Left cardiac atrium (tissue), 4 donors: ENCODE data around the gene TTLL12. TPM values are rescaled to one million over a fixed set of nuclear protein-coding genes. Genes with fewer than 3 reads are reported as not detected.

Experiments used
- ATAC-seq, 2 donors: fragments of 200-7000 bp; cut with Tn5 transposase; one replicate each; pipeline ENCODE4 v1.9.1; 2020; ENCODE audit warnings: mild to moderate bottlenecking in 2 of 2, moderate library complexity in 2 of 2
- DNase-seq: peaks from one replicate; pipeline ENCODE4 v3.0.0-alpha.2; 2020
- intact Hi-C, 2 donors: fragments of 100-400 bp; cut with DNase I; formaldehyde crosslinking; loops; one replicate each; pipeline versions ENCODE4 v1.14.1 to v1.15.1; 2022 to 2023
- total RNA-seq, 2 donors: library from RNA; stranded (reverse); fragmentation: NEBNext Ultra II Directional; extraction: Animal tissue kit (Norgen Biotek cat#: 25700); gene quantifications; one replicate each; pipeline ENCODE4 v1.2.1, GENCODE V29; 2021
- donor health status: DM: no; HTN: yes; CAD: no.
- donor health status: DM: no; HTN: yes; CAD: no; lungs with severe emphysema.
- donor health status: DM: yes; HTN: yes; CAD: no.
- donor health status: Dilated cardiomyopathy.

TTLL12 gene
- total RNA-seq, 2 donors from 2014 or later = 9.3 to 10.3 TPM

DNA sequence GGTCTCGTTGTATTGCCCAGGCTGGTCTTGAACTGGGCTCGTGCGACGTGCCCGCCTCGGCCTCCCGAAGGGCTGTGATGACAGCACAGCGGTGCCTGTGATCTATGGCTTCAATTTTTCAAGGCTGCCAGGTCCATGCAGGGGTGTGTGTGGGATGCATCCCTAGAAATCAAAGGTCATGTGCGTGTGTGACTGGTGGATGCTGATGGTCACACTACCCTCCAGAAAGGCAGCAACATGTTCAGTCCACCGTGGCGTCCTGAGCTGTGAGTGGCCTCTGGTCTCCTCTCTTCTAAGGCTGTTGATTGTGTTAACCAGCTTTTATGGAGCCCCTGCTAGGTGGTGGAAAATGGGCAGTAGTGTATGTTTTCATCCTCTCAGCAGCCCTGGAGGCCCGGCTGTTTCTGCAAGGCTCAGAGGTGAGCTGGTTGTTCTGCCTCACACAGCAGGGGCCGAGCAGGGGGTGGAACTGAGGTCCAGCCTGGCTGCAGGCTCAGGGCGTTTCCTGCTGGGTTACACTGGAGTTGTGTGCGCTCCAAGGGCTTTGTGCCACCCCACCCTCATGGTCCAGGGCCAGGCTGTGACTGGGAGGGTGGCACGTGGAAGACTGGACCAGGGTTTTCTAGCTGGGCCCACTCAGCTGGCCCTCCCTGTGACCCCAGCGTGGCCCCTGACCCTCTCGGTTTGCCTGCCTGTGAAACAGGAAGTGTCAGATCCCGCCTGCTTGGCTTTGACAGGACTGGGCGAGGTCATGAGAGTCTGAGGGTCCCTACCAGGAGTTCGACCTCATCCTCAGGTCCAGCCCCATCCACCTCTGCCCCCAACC lies 68.7 kb downstream of the TTLL12 start:
- DNase-seq = no peak
- intact Hi-C loops = loop anchor here in 1 of 2 donors (10.0 kb wide), 1 partner anchor 57 kb away; no protein-coding TSS in a partner anchor
- ATAC-seq = peak in 1 of 2 donors; percentile 34

GRCh38 chr22:43116932-43117331 lies 70.0 kb downstream of the TTLL12 start:
- DNase-seq = no peak
- intact Hi-C loops = loop anchor here in 1 of 2 donors (10.0 kb wide), 1 partner anchor 58 kb away; no protein-coding TSS in a partner anchor
- no peak for ATAC-seq

Other genes starting within 250 kb of the TTLL12 start
- gene PACSIN2, start 172.0 kb downstream of the TTLL12 start, total RNA-seq = 10 to 100 TPM; 55.8 to 62.9 TPM
- 1 to 10 TPM; 4.2 to 5.7 TPM for gene TTLL1, start 97.7 kb downstream of the TTLL12 start, total RNA-seq
- gene BIK, start 76.4 kb downstream of the TTLL12 start, total RNA-seq = not detected
- gene MCAT, start 43.7 kb downstream of the TTLL12 start, total RNA-seq = 10 to 100 TPM; 10.4 to 12.7 TPM
- gene TSPO, start 35.6 kb downstream of the TTLL12 start, total RNA-seq = 100 to 1,000 TPM in 1 of 2 donors, 10 to 100 TPM in 1; 96.2 to 147 TPM
- 1 to 10 TPM in 1 of 2 donors, under 1 TPM in 1; 0.97 to 3.3 TPM for gene SCUBE1, start 156.2 kb upstream of the TTLL12 start, total RNA-seq
- under 1 TPM in 1 of 2 donors, not detected in 1; 0.12 TPM for gene MPPED1, start 224.9 kb upstream of the TTLL12 start, total RNA-seq